HepG2 (cell line): ENCODE measurements around the gene TSLP. TPM values are rescaled to one million over a fixed set of nuclear protein-coding genes. Genes with fewer than 3 reads are reported as not detected.

Experiments
- ATAC-seq: fragments of 200-7000 bp; cut with Tn5 transposase; 3 replicates; pipeline ENCODE4 v1.9.1; 2020; ENCODE audit warnings: mild to moderate bottlenecking, moderate library complexity
- BruUV-seq: library from RNA; stranded (reverse); fragments of 400-500 nt; replicated peaks from 2 replicates; lab custom pipeline; 2021; lab: Mats Ljungman, UMichigan
- CTCF ChIA-PET: fragments of 300-600 bp; formaldehyde crosslinking; extraction: SDS; loops from one replicate; lab custom pipeline; 2021; ENCODE audit warnings: low total read pairs, inconsistent platforms, low intra/inter-chr PET ratio; lab: Yijun Ruan, JAX
- POLR2A ChIA-PET: fragments of 350-600 bp; sonication (Branson Sonifier 250); formaldehyde crosslinking; loops from one replicate; lab custom pipeline; 2020; ENCODE audit warnings: antibody characterized with exemption, inconsistent platforms; lab: Yijun Ruan, JAX
- DNase-seq: peaks from one replicate; pipeline ENCODE4 v3.0.0-alpha.2; 2015; ENCODE audit warnings: low spot score
- FAIRE-seq: peaks from 3 replicates; lab custom pipeline; 2011; peaks lifted over from hg19 to GRCh38; lab: Jason Lieb, UNC
- H2AFZ ChIP-seq: one replicate; pipeline ENCODE4 v1.6.1; 2011; ENCODE audit warnings: low read length, inconsistent platforms
- H3K27ac ChIP-seq: fragments of 300-600 bp; 3 replicates; pipeline ENCODE4 v1.8.0; 2011; ENCODE audit warnings: mixed run types, mild to moderate bottlenecking, mixed read lengths, low read length, inconsistent platforms; ENCODE audit not compliant: insufficient read depth; ENCODE audit errors: extremely low read length
- H3K27me3 ChIP-seq, 2 experiments: fragments of 200-600 bp in 1 of 2; 2 replicates in 1 of 2; 3 replicates in 1 of 2; pipeline versions ENCODE4 v1.6.0 to v1.8.0; 2011; ENCODE audit warnings: low read length in 2 of 2, mild to moderate bottlenecking in 2 of 2, moderate library complexity in 2 of 2, inconsistent platforms in 1 of 2; ENCODE audit not compliant: insufficient read depth in 2 of 2, control insufficient read depth in 1 of 2
- H3K36me3 ChIP-seq, 2 experiments: fragments of 200-600 bp in 1 of 2; replicated peaks in 1 of 2; 2 replicates in 1 of 2; 3 replicates in 1 of 2; pipeline versions ENCODE4 v1.5.1 to v1.8.0; 2011; ENCODE audit warnings: low read length in 2 of 2, inconsistent platforms in 1 of 2; ENCODE audit not compliant: insufficient read depth in 2 of 2, control insufficient read depth in 1 of 2
- H3K4me1 ChIP-seq: 2 replicates; pipeline ENCODE4 v1.5.1; 2012; ENCODE audit warnings: low read length, inconsistent platforms; ENCODE audit not compliant: insufficient read depth
- H3K4me2 ChIP-seq: 2 replicates; pipeline ENCODE4 v1.6.0; 2011; ENCODE audit warnings: low read depth, low read length, inconsistent platforms
- H3K4me3 ChIP-seq, 3 experiments: fragments of 200-600 bp in 1 of 3; sonication (generic), shearing (Covaris generic) in 1 of 3; replicated peaks in 1 of 3; 2 replicates each; pipeline ENCODE4 v1.5.1; 2011 to 2016; ENCODE audit warnings: low read length in 3 of 3, inconsistent platforms in 2 of 3, low read depth in 2 of 3, mild to moderate bottlenecking in 2 of 3, control low read depth in 1 of 3, mixed read lengths in 1 of 3; ENCODE audit not compliant: insufficient read depth in 1 of 3
- H3K79me2 ChIP-seq: one replicate; pipeline ENCODE4 v1.6.1; 2011; ENCODE audit warnings: low read length, inconsistent platforms; ENCODE audit not compliant: insufficient read depth
- H3K9ac ChIP-seq: 2 replicates; pipeline ENCODE4 v1.6.0; 2011; ENCODE audit warnings: mild to moderate bottlenecking, low read depth, low read length, inconsistent platforms; ENCODE audit not compliant: insufficient read depth
- H3K9me3 ChIP-seq: 2 replicates; pipeline ENCODE4 v1.5.1; 2012; ENCODE audit warnings: mild to moderate bottlenecking, low read length
- H4K20me1 ChIP-seq: 2 replicates; pipeline ENCODE4 v1.6.0; 2011; ENCODE audit warnings: inconsistent platforms, mild to moderate bottlenecking, low read length, moderate library complexity; ENCODE audit not compliant: insufficient read depth
- AFF4 ChIP-seq: sonication (generic); formaldehyde crosslinking; IDR thresholded peaks from 2 replicates; pipeline ENCODE4 v1.4.0; 2020; ENCODE audit warnings: missing genetic modification reagents
- ETS1 ChIP-seq: sonication (generic); formaldehyde crosslinking; IDR thresholded peaks from 2 replicates; pipeline ENCODE4 v1.4.0; 2020; ENCODE audit warnings: missing genetic modification reagents
- HIVEP1 ChIP-seq: sonication (generic); formaldehyde crosslinking; IDR thresholded peaks from 2 replicates; pipeline ENCODE4 v1.4.0; 2020; ENCODE audit warnings: mild to moderate bottlenecking, missing genetic modification reagents
- JUN ChIP-seq: sonication (generic); formaldehyde crosslinking; IDR thresholded peaks from 2 replicates; pipeline ENCODE4 v1.4.0; 2020; ENCODE audit warnings: mild to moderate bottlenecking, missing genetic modification reagents
- MBNL3 ChIP-seq: fragments of 250-450 bp; sonication (Bioruptor Pico); conservative IDR thresholded peaks from 2 replicates; pipeline ENCODE4 v1.8.0; 2022; ENCODE audit warnings: mild to moderate bottlenecking, inconsistent platforms
- TMF1 ChIP-seq: sonication (generic); formaldehyde crosslinking; IDR thresholded peaks from 2 replicates; pipeline ENCODE4 v1.8.1; 2022; ENCODE audit warnings: low read depth, missing genetic modification reagents
- ZBTB42 ChIP-seq: sonication (generic); formaldehyde crosslinking; IDR thresholded peaks from 2 replicates; pipeline ENCODE4 v1.5.0; 2020; ENCODE audit warnings: mild to moderate bottlenecking, missing genetic modification reagents
- ZBTB8A ChIP-seq: sonication (generic); formaldehyde crosslinking; IDR thresholded peaks from 2 replicates; pipeline ENCODE4 v1.4.0; 2020; ENCODE audit warnings: mild to moderate bottlenecking, low read depth, missing genetic modification reagents, borderline replicate concordance
- ZNF160 ChIP-seq: sonication (generic); formaldehyde crosslinking; IDR thresholded peaks from 2 replicates; pipeline ENCODE4 v1.8.0; 2022; ENCODE audit warnings: mild to moderate bottlenecking, inconsistent platforms, missing genetic modification reagents
- ZNF205 ChIP-seq: IDR thresholded peaks from 2 replicates; pipeline ENCODE4 v1.6.1; 2018; ENCODE audit warnings: missing biosample characterization, missing genetic modification reagents
- ZNF264 ChIP-seq: sonication (generic); formaldehyde crosslinking; IDR thresholded peaks from 2 replicates; pipeline ENCODE4 v1.4.0; 2020; ENCODE audit warnings: missing genetic modification reagents
- ZNF30 ChIP-seq: sonication (generic); formaldehyde crosslinking; IDR thresholded peaks from 2 replicates; pipeline ENCODE4 v1.5.0; 2020; ENCODE audit warnings: mild to moderate bottlenecking, missing genetic modification reagents
- ZNF382 ChIP-seq: sonication (generic); formaldehyde crosslinking; IDR thresholded peaks from 2 replicates; pipeline ENCODE4 v1.5.0; 2020; ENCODE audit warnings: missing genetic modification reagents, mild to moderate bottlenecking, borderline replicate concordance
- ZNF484 ChIP-seq: sonication (generic); formaldehyde crosslinking; IDR thresholded peaks from 2 replicates; pipeline ENCODE4 v1.5.1; 2020; ENCODE audit warnings: mild to moderate bottlenecking, low read depth, missing genetic modification reagents, borderline replicate concordance
- WGBS: methylation state at CpG from one replicate; pipeline ENCODE4 v1.1.6; 2017; ENCODE audit warnings: low lambda C conversion rate; 5-methylcytosine and 5-hydroxymethylcytosine counted together
- in situ Hi-C: cut with HindIII; loops from 2 replicates; pipeline ENCODE4 v1.10.0; 2017; ENCODE audit warnings: low pct_unique_long_range_greater_than_20kb; ENCODE audit not compliant: extremely low pct_ligation_motif_present
- intact Hi-C: fragments of 100-400 bp; cut with micrococcal nuclease; formaldehyde crosslinking; loops from one replicate; pipeline ENCODE4 v1.10.0; 2022; ENCODE audit not compliant: unreplicated experiment
- polyA plus RNA-seq, 8 experiments: library from polyadenylated mRNA; depleted of rRNA in 3 of 8; stranded (reverse) in 7 of 8; unstranded in 1 of 8; fragments of >200 nt; fragmentation: Illumina TruSeq in 4 of 8; extraction: Trizol in 4 of 8; gene quantifications; 2 replicates each; pipeline versions ENCODE4 v1.2.1 to v1.2.3, GENCODE V29; 2011 to 2016; ENCODE audit warnings: low read depth in 4 of 8, missing spikeins in 1 of 8, mixed read lengths in 1 of 8; ENCODE audit not compliant: insufficient read depth in 1 of 8
- total RNA-seq, 5 experiments: library from RNA; depleted of rRNA; stranded (reverse); fragments of >200 nt; fragmentation: Illumina TruSeq; extraction: Trizol; gene quantifications; 2 replicates each; pipeline ENCODE4 v1.2.3, GENCODE V29; 2016; ENCODE audit warnings: low read depth in 1 of 5

Gene TSLP
- total and polyA plus RNA-seq, 2 of the 13 experiments (the other 11 are each of a cell fraction or from before 2014, with no cell fraction given) = not detected

GRCh38 chr5:111124793-111125192 lies 53.3 kb downstream of the TSLP start:
- 100% methylated on average over 1 of the region's 1 CpG for WGBS
- no peaks in the 10 kb centered on the region for H3K4me1 ChIP-seq
- DNase-seq = no peak
- no peaks in the 10 kb centered on the region for H3K79me2 ChIP-seq
- H3K4me3 ChIP-seq = no peak overlapping the region
- no peak for FAIRE-seq
- peaks cover 5 to 47% of the 10 kb centered on the region in 2 experiments; a peak in 4 of 5 replicates for H3K36me3 ChIP-seq
- POLR2A ChIA-PET = no interaction called here
- no peak overlapping the region for H3K4me2 ChIP-seq
- H2AFZ ChIP-seq = no peak overlapping the region
- intact Hi-C loops = no loop called here
- CTCF ChIA-PET = no interaction called here
- no peak for TF ChIP-seq ZBTB42 (CRISPR knock-in tag)
- TF ChIP-seq ZNF484 (CRISPR knock-in tag) = no peak
- no peak for TF ChIP-seq ZNF382 (CRISPR knock-in tag)
- no peak for TF ChIP-seq ZNF264 (CRISPR knock-in tag)
- TF ChIP-seq ETS1 (CRISPR knock-in tag) = no peak
- TF ChIP-seq MBNL3 (CRISPR knock-in tag) = no peak
- no peak for TF ChIP-seq JUN (CRISPR knock-in tag)
- no peak for TF ChIP-seq TMF1
- no peak for TF ChIP-seq ZBTB8A (CRISPR knock-in tag)
- no peak for TF ChIP-seq ZNF30 (CRISPR knock-in tag)
- TF ChIP-seq HIVEP1 (CRISPR knock-in tag) = no peak
- no peak for TF ChIP-seq ZNF160
- TF ChIP-seq ZNF205 (CRISPR knock-in tag) = no peak
- no peak for TF ChIP-seq AFF4 (CRISPR knock-in tag)
- TF ChIP-seq, all 625 proteins: peak for 0
- no peak for ATAC-seq
- no peak overlapping the region for H3K9ac ChIP-seq
- in situ Hi-C loops = no loop called here
- BruUV-seq = no TSS peak
- no peaks in the 10 kb centered on the region for H4K20me1 ChIP-seq
- H3K9me3 ChIP-seq = no peaks in the 10 kb centered on the region
- H3K27ac ChIP-seq = no peak overlapping the region
- H3K27me3 ChIP-seq = no peaks in the 10 kb centered on the region
